SIG-M5 treated with dmso at 0.1 percent for 504 hours (cell line): ENCODE data around the gene NAALADL2.
"Not testable (repeated sequence)": the region's sequence is repeated elsewhere in the genome, so short reads cannot be mapped to it uniquely, and the experiment has no call there.

Experiments used
- DNase-seq: peaks from one replicate; lab custom pipeline; 2025; ENCODE audit not compliant: unreplicated experiment; lab: John Stamatoyannopoulos, UW

NAALADL2 gene

DNA sequence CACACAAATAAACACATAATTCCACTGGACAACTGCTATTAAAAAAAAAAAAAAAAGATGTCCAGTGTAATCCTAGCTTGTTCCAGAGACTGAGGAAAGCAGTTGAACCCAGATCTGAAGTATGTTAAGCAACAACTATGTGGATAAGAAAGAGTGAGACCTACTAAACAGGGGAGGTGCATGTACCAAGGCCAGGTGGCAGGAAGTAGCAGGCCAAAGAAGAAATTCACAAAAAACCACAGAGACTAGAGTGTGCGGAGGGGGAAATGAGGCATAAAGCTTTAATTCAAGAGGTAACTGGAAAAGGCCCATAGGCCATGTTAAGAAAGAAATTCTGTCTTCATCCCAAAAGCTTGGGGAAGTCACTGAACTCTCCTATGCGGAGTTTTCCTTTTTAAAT lies 490.0 kb downstream of the NAALADL2 start:
- no peak for DNase-seq

DNA sequence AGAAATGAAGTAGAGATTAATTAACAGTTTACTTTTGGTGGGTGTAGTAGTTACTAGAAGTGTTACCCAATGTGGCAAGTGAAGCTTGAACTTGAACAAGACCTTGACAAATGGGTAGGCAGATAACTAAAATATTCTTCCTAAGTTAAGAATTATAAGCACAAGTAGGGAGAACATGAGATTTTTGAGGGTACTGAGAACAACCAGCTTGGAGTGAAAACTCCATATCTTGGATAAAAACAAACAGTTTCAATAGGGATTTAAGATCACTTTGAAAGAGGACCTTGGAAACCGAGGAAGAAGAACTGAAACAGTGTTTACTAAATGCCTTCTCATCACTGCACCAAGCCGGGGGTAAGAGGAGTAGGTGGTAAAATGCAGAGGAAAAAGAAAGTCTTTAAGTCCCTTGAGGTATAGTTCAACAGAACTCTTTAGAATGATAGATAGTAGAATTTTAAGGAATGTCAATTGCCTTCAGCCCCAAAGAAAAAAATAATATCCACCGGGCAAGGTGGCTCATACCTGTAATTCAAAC lies 496.7 kb downstream of the NAALADL2 start:
- DNase-seq: no peak

DNA sequence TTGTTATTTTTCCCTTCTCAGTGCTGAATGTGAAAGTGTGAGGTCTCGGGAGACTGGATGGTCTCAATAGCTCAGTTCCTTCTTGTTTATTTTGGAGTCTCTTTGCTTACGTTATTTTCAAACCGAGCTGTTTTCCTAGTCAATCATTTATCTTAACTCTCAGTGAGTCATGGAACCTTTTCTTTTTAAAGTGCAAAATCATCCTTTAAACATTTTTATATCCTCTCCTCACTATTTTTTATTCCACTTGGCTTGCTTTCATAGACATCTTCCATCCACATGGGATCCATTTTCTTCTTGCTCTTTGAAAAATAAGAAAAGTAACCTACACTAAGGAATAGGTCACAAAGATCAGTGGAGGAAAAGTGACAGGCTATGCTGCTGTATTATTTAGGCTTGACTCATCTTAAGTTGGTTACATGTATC lies 497.8 kb downstream of the NAALADL2 start:
- no peak for DNase-seq

DNA sequence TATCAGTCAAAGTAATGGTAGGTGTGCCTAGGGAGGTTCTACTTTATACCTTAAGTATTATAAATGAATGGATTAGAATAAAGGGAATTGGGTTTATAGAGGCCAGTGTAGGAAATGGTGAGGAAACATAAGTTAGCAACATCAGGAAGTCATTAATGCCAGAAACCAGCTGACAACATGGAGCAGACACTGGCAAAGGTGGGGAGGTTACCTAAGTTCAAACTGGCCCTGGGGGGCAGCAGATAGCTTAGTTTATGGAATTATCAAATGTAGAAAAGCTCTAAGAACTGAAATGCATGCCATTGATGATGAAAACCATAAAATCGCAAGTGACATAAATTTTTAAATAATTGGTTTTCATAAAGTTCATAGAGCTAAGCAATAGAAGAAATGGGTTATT lies 498.6 kb downstream of the NAALADL2 start:
- DNase-seq: no peak

DNA sequence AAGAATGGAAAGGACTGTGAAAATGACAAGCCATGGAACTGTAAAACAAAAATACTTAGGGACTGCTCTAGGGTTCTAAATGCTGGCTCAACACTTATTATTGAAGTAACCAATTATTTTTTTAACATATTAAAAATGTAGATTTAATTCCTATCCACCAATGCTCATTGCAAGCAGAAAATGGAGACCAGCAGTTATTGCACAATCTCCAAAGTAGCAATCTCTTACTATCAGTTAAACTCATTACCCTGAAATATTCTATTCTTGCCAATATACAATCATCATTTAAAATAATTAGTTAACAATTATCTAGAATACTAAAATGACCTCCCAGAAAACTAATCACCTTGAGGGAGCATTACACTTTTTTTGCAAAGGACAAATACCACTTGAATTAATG lies 499.8 kb downstream of the NAALADL2 start:
- no peak for DNase-seq

DNA sequence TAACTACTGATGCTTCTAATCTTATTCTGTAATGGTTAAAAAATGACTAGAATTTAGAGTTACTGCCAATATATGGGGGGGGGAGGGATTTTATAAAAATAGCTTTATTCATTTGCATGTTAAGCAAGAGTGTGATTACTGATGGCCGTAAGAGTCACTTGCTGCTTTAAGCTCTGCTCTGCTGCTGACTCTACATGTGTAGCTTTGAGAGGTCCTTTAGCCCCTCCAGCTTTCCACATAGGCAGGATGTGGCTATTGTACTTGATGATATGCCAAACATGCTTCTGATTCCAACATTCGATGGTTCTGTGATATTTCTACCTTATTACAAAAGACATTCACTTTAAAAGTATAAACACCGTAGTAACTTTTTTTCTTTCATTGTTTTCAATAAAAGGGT lies 511.3 kb downstream of the NAALADL2 start:
- DNase-seq: not testable (repeated sequence)

DNA sequence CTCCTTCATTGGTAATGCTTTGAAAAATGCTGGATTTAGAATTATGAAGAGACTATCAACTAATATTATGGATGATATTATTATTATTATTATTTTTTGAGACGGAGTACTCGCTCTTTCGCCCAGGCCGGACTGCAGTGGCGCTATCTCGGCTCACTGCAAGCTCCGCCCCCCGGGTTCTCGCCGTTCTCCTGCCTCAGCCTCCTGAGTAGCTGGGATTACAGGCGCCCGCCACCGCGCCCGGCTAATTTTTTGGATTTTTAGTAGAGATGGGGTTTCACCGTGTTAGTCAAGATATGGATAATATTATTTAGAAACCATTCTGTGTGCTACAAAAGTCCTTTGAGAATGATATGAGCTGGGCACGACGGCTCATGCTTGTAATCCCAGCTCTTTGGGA lies 512.1 kb downstream of the NAALADL2 start:
- not testable (repeated sequence) for DNase-seq

DNA sequence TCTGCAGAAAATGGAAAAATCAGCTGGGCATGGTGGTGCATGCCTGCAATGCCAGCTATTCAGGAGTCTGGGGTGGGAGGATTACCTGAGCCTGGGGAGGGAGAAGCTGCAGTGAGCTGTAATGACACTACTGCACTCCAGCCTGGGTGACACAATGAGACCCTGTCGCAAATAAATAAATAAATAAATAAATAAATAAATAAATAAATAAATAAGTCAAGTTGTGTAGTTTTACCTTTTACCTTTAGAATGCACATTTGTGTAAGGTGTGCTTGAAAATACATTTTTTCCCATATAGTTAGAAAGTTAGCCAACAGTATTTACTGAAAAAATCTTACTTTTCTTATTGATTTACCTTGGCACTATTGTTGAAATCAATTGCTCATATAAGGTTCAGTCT lies 515.6 kb downstream of the NAALADL2 start:
- DNase-seq: no peak

DNA sequence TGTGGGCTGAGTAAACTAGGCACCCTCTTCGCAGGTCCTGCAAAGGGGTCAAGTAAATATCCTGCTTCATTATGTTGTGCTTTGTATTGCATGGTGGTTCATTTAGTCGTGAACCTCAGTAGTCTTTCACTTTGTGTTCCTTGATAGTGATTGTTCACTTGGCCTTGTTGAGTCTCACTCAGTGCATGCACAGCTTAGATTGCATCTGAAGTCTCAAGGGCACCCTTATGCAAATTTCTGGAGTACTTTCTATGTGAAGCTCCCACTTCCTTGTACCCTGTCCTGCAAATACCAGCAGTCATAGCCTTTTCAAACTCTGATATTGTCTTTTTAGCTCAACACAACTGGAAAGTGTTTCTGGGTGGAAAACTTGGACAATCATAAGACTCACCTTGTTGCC lies 519.2 kb downstream of the NAALADL2 start:
- no peak for DNase-seq

DNA sequence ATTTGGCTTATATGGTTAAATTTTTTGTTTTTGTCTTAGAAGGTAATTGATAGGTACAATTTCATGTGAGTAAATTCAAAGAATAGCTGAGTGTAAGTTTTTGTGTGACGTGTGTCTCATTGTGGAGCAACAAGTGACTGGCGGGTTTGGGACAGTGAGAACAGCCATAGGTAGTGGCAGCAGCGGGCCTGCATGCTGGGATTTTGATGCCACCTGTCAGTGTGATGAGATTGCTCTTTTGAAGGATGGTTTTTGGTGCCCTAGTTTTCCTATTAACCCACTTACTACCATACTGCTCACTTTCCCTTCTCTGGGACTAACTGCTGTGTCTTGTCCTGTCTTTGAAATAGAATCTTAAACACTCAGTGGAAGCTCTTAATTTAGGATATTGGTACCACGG lies 522.6 kb downstream of the NAALADL2 start:
- DNase-seq: no peak

DNA sequence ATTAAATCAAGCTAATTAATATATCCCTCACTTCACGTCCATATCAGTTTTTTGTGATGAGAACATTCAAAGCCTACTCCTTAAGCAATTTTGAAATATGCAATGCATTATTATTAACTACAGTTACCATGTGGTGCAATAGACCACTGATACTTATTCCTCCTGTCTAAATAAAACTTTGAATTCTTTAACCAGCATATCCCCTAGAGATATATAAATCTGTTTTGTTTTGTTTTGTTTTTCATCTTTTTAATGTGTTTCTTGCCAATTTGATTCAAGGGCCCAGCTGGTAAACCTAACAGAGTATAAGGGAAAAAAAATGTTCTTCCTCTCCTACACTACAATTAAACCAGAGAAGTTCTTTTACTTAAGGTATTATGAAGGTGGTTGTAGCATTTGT lies 524.2 kb downstream of the NAALADL2 start:
- DNase-seq: no peak

DNA sequence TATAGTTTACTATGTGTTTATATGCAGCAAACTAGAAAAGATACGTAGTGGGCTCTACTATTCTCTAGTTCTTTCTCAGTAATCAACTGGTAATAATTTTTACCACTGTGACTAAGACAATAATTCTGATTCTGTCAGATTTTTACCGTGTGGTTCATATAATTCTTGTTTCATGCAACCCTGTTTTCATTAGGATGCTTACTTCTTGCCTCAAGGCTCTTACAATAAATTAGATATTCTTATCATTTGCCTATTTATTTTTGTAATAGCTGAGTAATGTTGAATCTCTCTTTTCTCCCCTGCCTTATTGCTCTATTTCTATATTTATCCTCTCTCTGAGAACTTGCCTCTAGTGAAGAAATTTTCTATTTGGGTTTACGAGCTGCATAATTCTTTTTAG lies 524.7 kb downstream of the NAALADL2 start:
- no peak for DNase-seq

DNA sequence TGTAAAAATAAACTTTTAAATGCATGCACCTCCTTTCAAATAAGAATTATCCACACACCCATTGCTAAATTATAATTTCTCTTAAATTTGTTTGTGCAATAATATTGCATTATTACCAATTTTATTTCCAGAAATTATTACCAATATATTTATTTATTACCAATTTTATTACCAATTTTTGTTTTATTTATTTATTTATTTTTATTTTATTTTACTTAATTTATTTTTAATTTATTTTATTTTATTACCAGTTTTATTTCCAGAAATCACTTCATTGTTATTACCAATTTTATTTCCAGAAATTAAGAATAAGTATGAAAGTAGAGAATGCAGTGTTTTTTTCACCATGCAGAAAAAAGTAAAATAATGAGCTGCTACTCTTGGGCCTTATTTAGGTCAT lies 525.4 kb downstream of the NAALADL2 start:
- DNase-seq: no peak

DNA sequence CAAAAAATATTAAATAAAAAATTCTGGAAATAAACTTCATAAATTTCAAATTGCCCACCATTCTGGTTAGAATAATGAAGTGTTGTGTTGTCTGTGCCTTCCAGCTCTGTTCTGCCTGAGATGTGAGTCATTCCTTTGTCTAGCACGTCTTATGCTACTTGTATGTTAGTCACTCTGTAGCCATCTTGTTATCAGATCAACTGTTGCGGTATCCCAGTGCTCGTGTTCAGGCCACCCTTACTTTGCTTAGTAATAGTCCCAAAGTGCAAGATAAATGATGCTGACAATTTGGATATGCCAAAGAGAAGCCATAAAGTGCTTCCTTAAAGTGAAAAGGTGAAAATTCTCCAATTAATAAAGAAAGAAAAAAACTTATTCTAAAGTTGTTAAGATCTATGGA lies 527.5 kb downstream of the NAALADL2 start:
- DNase-seq: peak; percentile 2

DNA sequence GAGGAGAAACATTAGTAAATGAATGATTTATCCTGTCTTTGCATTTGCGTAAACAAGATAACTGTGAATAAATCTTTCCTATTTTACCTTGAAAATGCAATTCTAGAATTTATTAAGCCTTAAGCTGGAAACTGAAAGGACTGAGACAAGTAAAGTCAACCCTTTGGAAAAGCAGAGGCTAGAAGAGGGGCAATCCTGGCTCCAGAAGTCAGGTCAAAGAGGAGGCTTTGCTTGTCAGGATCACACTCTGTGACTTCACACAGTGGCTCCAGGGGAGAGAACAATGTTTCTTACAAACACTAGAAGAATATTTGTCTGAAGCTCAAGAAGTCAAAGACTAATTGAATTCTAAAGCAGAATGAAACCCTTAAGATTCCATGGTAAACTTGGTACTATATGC lies 530.4 kb downstream of the NAALADL2 start:
- DNase-seq: no peak

DNA sequence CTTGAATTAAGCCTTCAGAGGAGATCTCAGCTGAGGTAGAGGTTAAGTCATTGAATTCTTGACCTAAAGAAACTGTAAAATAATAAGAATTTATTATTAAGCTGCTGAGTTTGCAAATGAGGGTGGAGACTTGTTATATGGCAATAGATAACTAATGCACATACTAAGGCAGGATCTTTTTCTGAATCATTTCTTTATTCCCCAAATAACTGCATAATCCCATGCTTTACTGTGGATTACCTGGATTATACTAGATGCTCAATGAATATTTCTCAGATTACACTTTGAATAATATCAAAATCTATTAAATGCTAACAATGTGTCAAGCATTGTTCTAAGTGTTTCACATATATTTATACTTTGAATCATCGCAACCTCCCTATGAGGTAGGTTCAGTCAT lies 532.5 kb downstream of the NAALADL2 start:
- DNase-seq: no peak

DNA sequence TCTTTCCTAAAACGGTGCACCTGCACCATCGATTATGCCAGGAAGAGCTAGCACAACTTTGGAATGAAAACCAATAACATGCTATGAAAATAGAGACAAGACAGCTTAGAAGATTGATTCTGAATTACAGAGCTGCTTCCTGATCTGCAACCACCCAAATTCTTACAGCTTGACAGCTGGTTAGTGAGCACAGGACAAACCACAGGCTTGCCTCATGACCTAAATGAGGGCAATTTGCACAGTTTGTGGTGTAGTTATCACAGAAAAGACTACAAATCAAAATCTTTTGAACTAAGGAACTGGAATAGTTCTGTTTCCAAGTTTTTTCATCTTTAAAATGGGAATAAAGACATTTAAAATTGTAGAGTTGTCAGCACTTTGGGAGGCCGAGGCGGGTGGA lies 533.5 kb downstream of the NAALADL2 start:
- DNase-seq: no peak

DNA sequence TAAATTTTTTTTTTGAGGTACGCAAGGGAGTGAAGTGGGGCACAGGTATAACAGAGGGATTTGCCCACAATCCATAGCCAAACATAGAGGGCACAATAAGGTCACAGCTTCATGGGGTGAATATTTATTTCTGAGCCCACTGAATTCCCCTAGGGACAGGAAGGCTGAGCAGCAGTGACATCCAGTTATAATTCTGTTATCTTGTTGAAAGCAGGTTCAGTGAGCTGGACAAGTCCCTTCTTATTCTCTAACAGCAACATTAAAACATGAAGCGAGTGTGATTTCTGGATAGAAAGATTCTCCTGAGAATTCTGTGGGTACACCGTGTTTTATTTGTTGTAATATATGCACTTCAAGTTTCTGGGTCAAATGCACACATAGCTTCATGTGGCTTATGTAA lies 538.2 kb downstream of the NAALADL2 start:
- DNase-seq: no peak

DNA sequence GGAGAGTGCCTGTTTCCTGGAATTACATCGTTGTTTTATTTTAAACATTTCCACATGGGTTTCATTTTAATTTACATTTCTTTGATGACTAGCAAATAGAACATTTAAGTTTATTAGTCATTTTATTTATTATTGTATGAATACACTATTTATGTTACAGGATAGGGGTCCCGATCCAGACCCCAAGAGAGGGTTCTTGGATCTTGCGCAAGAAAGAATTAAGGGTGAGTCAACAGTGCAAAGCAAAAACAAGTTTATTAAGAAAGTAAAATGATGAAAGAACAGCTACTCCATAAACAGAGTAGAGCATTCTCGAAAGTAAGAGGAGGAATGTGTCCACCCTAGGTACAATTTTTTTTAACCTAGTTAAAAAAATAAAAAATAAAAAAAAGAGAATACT lies 539.5 kb downstream of the NAALADL2 start:
- no peak for DNase-seq

DNA sequence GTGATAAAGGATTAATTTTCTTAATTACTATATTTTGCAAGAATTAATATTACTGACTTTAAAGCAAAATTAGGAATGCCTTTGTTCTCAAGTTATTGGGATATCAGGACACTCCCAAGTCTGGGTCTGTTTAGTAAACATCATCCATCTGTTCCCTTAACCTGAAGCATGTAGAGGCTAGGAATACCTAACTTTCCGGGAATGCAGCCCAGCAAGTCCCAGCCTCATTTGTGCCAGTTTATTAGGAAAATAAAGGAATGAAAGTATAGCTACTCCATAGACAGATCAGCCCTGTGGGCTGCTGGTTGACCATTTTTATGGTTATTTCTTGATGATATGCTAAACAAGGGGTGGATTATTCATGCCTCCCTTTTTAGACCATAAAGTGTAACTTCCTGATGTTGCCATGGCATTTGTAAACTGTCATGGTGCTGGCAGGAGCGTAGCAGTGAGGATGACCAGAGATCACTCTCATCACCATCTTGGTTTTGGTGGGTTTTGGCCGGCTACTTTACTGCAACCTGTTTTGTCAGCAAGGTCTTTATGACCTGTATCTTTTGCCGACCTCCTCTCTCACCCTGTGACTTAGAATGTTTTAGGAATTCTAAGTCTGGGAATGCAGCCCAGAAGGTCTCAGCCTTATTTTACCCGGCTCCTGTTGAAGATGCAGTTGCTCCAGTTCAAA lies 540.2 kb downstream of the NAALADL2 start:
- no peak for DNase-seq

DNA sequence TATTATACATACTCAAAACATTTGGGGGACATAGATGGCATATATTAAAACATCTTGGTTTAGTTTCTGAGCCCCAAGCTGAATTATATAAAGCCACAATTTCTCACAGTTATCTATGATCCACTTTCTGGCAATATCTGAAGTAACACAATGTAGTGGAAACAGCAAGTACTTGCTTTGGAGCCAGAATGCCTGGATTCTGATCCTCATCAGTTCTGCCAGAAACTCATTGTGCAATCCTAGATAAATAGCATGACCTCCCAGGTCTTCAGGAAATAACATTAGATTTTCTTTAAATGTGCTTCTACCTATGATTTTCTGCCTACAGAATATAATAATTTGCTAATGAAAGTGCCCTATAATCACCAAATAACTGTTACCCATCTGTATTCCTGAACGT lies 544.9 kb downstream of the NAALADL2 start:
- DNase-seq: no peak

DNA sequence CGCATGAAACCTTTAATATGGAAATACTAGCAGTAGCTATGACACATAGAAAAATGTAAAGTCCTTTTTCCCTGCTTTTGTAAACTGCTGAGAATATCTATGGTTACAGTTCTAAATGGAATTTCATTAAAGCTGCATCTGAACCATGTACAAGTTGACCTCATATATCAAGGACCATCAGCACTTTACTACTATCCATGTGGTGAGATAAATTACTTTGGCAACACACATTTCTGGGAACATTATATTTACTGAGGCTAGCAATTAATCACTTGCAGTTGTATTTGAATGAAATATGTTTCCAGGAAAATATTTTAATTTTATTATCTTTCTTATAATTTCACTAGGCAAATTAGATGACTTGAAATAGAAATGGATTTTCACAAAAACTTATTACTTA lies 545.5 kb downstream of the NAALADL2 start:
- no peak for DNase-seq

DNA sequence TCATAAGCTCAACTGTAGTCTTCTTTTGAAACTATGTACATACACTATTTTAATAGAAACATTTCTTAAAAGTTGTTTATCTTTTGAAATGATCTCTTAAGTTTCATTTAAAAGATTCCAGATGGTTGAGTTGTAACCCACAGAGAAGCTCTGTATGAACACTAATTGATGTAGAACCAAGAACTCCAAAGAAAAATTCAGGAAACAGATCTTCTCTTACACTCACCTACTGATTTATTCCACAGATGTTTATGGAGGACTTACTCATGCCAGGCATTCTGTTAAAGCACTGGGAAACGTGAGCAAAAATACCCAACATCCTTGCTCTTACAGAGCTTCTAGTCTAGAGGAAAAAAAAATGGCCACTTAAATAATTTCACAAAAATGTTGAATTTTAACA lies 551.1 kb downstream of the NAALADL2 start:
- no peak for DNase-seq
